Panc1 (cell line): ENCODE data around the gene URGCP. TPM values are rescaled to one million over a fixed set of nuclear protein-coding genes. Genes with fewer than 3 reads are reported as not detected.

ENCODE experiments used
- ATAC-seq: fragments of 200-7000 bp; cut with Tn5 transposase; 2 replicates; pipeline ENCODE4 v1.9.1; 2020; ENCODE audit warnings: mild to moderate bottlenecking, moderate library complexity
- BruUV-seq: library from RNA; stranded (reverse); fragments of 400-500 nt; replicated peaks from 2 replicates; lab custom pipeline; 2021; lab: Mats Ljungman, UMichigan
- CTCF ChIA-PET: fragments of 300-600 bp; sonication (Branson Sonifier 250); formaldehyde crosslinking; loops from one replicate; lab custom pipeline; 2022; ENCODE audit warnings: antibody characterized with exemption; lab: Charles Lee
- POLR2A ChIA-PET: fragments of 300-600 bp; sonication (Branson Sonifier 250); formaldehyde crosslinking; loops from one replicate; lab custom pipeline; 2022; ENCODE audit warnings: antibody characterized with exemption; lab: Charles Lee
- DNase-seq: peaks from one replicate; pipeline ENCODE4 v3.0.0-alpha.2; 2010; ENCODE audit warnings: low read depth, low spot score
- H3K27ac ChIP-seq: 2 replicates; pipeline ENCODE4 v1.5.1; 2011; ENCODE audit warnings: mild to moderate bottlenecking, low read length, inconsistent platforms
- H3K27me3 ChIP-seq: fragments of 200-500 bp; sonication (Bioruptor generic); 2 replicates; pipeline ENCODE4 v1.6.0; 2014; ENCODE audit warnings: low read length, inconsistent platforms; ENCODE audit not compliant: control insufficient read depth, insufficient read depth
- H3K36me3 ChIP-seq: fragments of 200-500 bp; sonication (Bioruptor generic); 2 replicates; pipeline ENCODE4 v1.5.1; 2014; ENCODE audit warnings: inconsistent platforms, mild to moderate bottlenecking, low read length, moderate library complexity; ENCODE audit not compliant: control insufficient read depth, insufficient read depth
- H3K4me1 ChIP-seq: 2 replicates; pipeline ENCODE4 v1.5.1; 2011; ENCODE audit warnings: inconsistent platforms, mild to moderate bottlenecking, low read length, moderate library complexity; ENCODE audit not compliant: control insufficient read depth, insufficient read depth
- H3K4me3 ChIP-seq, 2 experiments: 2 replicates each; pipeline ENCODE4 v1.5.1; 2011 to 2012; ENCODE audit warnings: low read depth in 2 of 2, low read length in 2 of 2, mild to moderate bottlenecking in 2 of 2, inconsistent platforms in 1 of 2, moderate library complexity in 1 of 2
- H3K9me3 ChIP-seq: fragments of 200-500 bp; sonication (Bioruptor generic); 2 replicates; pipeline ENCODE4 v1.5.1; 2014; ENCODE audit warnings: low read depth, mild to moderate bottlenecking, inconsistent platforms, low read length, moderate library complexity; ENCODE audit not compliant: control insufficient read depth, insufficient read depth
- POLR2AphosphoS5 ChIP-seq: IDR thresholded peaks from 2 replicates; pipeline ENCODE4 v1.6.1; 2012; ENCODE audit warnings: mild to moderate bottlenecking, low read depth, low read length, moderate library complexity
- SIN3A ChIP-seq: IDR thresholded peaks from 2 replicates; pipeline ENCODE4 v1.6.1; 2012; ENCODE audit warnings: low read depth, mild to moderate bottlenecking, low read length, moderate library complexity, borderline replicate concordance; ENCODE audit not compliant: insufficient read depth
- TCF7L2 ChIP-seq: IDR thresholded peaks from 2 replicates; pipeline ENCODE4 v1.6.1; 2011; ENCODE audit warnings: mild to moderate bottlenecking, low read depth, low read length, inconsistent platforms
- in situ Hi-C: cut with HindIII; loops from 2 replicates; pipeline ENCODE4 v1.10.0; 2016; ENCODE audit warnings: low sequenced_read_pairs, low pct_unique_long_range_greater_than_20kb
- intact Hi-C: fragments of 100-400 bp; cut with micrococcal nuclease; formaldehyde crosslinking; loops from one replicate; pipeline ENCODE4 v1.10.0; 2022; ENCODE audit not compliant: unreplicated experiment
- total RNA-seq: library from RNA; stranded (reverse); gene quantifications from one replicate; pipeline ENCODE4 v1.2.1, GENCODE V29; 2021; ENCODE audit not compliant: unreplicated experiment
- TF ChIP-seq, protein P1 (sequence below): fragments of 450-650 bp; IDR thresholded peaks from 2 replicates; pipeline ENCODE4 v1.5.1; 2017; ENCODE audit warnings: mild to moderate bottlenecking
- TF ChIP-seq, protein P2 (sequence below), 2 experiments: IDR thresholded peaks; 2 replicates each; pipeline ENCODE4 v1.6.1; 2011 to 2012; ENCODE audit warnings: low read depth in 2 of 2, control low read depth in 1 of 2, low read length in 1 of 2, mild to moderate bottlenecking in 1 of 2, moderate library complexity in 1 of 2; ENCODE audit not compliant: insufficient read depth in 1 of 2

The URGCP gene
- total RNA-seq, 1 experiment from 2014 or later = 34.3 TPM

DNA sequence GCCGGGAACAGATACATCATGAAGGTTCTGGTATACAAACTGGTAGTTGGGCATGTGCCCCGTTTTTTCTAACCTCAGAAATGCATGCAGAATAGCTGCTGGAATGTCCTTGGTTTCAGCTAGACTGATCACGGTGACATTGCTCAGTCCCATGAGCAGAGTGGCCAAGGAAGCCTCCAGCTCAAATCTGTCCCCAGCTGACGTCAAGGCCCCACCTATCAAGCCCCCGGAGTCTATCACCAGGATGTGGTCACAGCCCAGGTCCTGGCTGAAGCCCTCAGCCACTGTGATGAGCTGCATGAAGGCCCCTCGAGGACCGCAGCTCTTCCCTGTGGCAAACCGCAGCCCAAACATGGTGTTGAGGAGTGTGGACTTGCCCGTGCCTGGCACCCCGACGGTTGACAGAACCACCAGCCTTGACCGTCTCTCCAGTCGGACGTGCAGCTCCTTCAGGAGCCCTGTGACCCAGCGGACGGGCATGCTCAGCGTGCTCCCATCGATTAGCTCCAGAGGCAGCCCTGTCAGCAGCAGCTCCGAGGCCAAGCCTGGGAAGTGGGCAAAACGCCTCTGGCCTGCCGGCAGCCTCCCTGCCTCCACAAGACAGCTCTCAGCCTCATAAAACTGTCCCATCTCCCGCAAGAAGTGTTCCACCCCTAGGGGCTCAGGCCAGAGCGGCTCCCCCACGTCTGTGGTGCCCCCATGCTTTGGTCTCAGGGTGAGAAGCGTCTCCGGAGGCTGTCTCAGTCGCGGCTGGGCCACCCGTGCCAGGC, 29.2 kb downstream of the URGCP start:
- H3K36me3 ChIP-seq = peaks cover 3% of the 10 kb centered on the region; the same call in 1 of the 2 replicates

DNA sequence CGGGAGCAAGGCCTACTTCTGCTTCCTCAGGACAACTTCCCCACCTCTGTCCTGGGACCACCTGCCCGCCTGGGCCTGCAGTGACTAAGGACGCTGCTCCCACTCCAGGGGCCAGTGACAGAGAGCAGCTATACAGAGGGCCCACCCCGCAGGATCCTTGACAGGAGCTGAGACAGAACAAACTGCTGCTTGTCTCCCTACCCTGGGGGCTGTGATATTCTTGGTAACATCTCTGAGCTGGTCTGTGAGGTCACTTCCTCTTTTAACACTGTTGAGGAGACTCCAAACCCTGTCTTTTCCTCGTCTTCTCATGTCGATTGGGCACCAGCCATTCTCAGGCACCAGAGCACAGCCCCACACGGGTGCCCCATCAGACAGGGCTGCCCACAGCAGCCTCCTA, 30.2 kb downstream of the URGCP start:
- ChIA-PET CTCF (no interaction called here), POLR2A (no interaction called here)
- peaks cover 3% of the 10 kb centered on the region; the same call in 1 of the 2 replicates for H3K36me3 ChIP-seq
- no peaks in the 10 kb centered on the region for H3K27me3 ChIP-seq
- no peak overlapping the region for H3K27ac ChIP-seq
- H3K4me3 ChIP-seq = no peak overlapping the region
- intact Hi-C loops (no loop called here), in situ Hi-C loops (no loop called here)
- BruUV-seq = TSS peak; percentile 41
- no peaks in the 10 kb centered on the region for H3K4me1 ChIP-seq
- H3K9me3 ChIP-seq = no peaks in the 10 kb centered on the region
- TF ChIP-seq, protein P1, sequence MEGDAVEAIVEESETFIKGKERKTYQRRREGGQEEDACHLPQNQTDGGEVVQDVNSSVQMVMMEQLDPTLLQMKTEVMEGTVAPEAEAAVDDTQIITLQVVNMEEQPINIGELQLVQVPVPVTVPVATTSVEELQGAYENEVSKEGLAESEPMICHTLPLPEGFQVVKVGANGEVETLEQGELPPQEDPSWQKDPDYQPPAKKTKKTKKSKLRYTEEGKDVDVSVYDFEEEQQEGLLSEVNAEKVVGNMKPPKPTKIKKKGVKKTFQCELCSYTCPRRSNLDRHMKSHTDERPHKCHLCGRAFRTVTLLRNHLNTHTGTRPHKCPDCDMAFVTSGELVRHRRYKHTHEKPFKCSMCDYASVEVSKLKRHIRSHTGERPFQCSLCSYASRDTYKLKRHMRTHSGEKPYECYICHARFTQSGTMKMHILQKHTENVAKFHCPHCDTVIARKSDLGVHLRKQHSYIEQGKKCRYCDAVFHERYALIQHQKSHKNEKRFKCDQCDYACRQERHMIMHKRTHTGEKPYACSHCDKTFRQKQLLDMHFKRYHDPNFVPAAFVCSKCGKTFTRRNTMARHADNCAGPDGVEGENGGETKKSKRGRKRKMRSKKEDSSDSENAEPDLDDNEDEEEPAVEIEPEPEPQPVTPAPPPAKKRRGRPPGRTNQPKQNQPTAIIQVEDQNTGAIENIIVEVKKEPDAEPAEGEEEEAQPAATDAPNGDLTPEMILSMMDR = no peak
- TF ChIP-seq TCF7L2 (no peak), SIN3A (no peak), POLR2AphosphoS5 (no peak)
- TF ChIP-seq, protein P2, sequence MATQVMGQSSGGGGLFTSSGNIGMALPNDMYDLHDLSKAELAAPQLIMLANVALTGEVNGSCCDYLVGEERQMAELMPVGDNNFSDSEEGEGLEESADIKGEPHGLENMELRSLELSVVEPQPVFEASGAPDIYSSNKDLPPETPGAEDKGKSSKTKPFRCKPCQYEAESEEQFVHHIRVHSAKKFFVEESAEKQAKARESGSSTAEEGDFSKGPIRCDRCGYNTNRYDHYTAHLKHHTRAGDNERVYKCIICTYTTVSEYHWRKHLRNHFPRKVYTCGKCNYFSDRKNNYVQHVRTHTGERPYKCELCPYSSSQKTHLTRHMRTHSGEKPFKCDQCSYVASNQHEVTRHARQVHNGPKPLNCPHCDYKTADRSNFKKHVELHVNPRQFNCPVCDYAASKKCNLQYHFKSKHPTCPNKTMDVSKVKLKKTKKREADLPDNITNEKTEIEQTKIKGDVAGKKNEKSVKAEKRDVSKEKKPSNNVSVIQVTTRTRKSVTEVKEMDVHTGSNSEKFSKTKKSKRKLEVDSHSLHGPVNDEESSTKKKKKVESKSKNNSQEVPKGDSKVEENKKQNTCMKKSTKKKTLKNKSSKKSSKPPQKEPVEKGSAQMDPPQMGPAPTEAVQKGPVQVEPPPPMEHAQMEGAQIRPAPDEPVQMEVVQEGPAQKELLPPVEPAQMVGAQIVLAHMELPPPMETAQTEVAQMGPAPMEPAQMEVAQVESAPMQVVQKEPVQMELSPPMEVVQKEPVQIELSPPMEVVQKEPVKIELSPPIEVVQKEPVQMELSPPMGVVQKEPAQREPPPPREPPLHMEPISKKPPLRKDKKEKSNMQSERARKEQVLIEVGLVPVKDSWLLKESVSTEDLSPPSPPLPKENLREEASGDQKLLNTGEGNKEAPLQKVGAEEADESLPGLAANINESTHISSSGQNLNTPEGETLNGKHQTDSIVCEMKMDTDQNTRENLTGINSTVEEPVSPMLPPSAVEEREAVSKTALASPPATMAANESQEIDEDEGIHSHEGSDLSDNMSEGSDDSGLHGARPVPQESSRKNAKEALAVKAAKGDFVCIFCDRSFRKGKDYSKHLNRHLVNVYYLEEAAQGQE (IDR thresholded peaks at IDR 0.05; ENCODE audit: insufficient read depth in 1 of 2, low read depth in 2 of 2, low read length in 1 of 2) = no peak
- ATAC-seq (no peak), DNase-seq (no peak)

More for the DNA sequence above, 29.2 kb downstream of the URGCP start:
- ATAC-seq (no peak), DNase-seq (no peak)
- TF ChIP-seq, protein P2 (IDR thresholded peaks at IDR 0.05; ENCODE audit: insufficient read depth in 1 of 2, low read depth in 2 of 2, low read length in 1 of 2) = no peak
- TF ChIP-seq TCF7L2 (no peak), SIN3A (no peak), POLR2AphosphoS5 (no peak)
- TF ChIP-seq, protein P1 = no peak
- CTCF ChIA-PET = no interaction called here
- Histone ChIP-seq H3K9me3 (no peaks in the 10 kb centered on the region), H3K27me3 (no peaks in the 10 kb centered on the region), H3K27ac (no peak overlapping the region), H3K4me1 (no peaks in the 10 kb centered on the region), H3K4me3 (no peak overlapping the region)
- intact Hi-C loops = no loop called here
- in situ Hi-C loops = no loop called here
- POLR2A ChIA-PET = interaction anchor here (0.6 kb wide), 1 partner anchor 74 kb away, joined by 3 read pairs; no protein-coding TSS in a partner anchor
- no TSS peak for BruUV-seq
